GM21723 (cell line): Measurements from ENCODE around the gene FEZF2.

ENCODE experiments used
- ATAC-seq: cut with Tn5 transposase; IDR thresholded peaks from one replicate; pipeline ENCODE4 v1.9.1; 2021; ENCODE audit warnings: mild to moderate bottlenecking, moderate library complexity; ENCODE audit not compliant: unreplicated experiment

Gene FEZF2

GRCh38 chr3:62332835-62333244 is 40.5 kb downstream of the FEZF2 start:
- no peak for ATAC-seq

GRCh38 chr3:62332017-62332416 is 41.3 kb downstream of the FEZF2 start:
- no peak for ATAC-seq

GRCh38 chr3:62329971-62330370 is 43.4 kb downstream of the FEZF2 start:
- ATAC-seq, result no peak

GRCh38 chr3:62325896-62326295 is 47.5 kb downstream of the FEZF2 start:
- ATAC-seq, result no peak

- no peak for ATAC-seq
These were observed 50.1 kb downstream of the FEZF2 start for GRCh38 chr3:62323241-62323640.
